GM21447 (cell line): ENCODE results near the gene GRPEL2.
"Not testable (repeated sequence)": the region's sequence is repeated elsewhere in the genome, so short reads cannot be mapped to it uniquely, and the experiment has no call there.

Experiments used
- ATAC-seq: cut with Tn5 transposase; IDR thresholded peaks from one replicate; pipeline ENCODE4 v1.9.1; 2021; ENCODE audit not compliant: unreplicated experiment

Gene GRPEL2

DNA sequence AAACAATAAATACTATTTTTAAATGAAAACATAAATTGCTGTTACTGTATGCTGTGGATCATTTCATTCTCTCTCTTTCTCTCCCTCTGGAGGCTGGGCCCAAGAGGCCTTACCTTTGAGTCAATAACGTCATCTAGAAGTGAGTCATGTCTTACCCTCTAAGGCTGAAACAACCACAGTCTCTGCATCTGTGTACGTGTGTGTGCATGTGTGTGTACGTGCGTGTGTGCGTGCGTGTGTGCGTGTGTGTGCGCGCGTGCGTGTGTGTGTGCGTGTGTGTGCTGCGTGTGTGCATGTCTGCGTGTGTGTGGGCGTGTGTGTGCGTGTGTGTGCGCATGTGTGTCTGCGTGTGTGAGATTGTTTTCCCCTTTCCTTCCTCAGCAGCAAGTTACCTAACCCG lies 47.4 kb downstream of the GRPEL2 start:
- ATAC-seq, result no peak

DNA sequence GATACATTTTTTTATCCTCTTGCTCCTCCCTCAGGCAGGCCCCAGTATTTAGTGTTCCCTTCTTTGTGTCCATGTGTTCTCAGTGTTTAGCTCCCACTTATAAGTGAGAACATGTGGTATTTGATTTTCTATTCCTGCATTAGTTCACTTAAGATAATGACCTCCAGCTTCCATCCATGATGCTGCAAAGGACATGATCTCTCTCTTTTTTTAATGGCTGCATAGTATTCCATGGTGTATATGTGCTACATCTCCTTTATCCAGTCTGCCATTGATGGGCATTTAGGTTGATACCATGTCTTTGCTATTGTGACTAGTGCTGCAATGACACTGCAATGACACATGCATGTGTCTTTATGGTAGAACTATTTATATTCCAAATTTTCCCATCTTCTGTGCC lies 49.7 kb downstream of the GRPEL2 start:
- not testable (repeated sequence) for ATAC-seq

DNA sequence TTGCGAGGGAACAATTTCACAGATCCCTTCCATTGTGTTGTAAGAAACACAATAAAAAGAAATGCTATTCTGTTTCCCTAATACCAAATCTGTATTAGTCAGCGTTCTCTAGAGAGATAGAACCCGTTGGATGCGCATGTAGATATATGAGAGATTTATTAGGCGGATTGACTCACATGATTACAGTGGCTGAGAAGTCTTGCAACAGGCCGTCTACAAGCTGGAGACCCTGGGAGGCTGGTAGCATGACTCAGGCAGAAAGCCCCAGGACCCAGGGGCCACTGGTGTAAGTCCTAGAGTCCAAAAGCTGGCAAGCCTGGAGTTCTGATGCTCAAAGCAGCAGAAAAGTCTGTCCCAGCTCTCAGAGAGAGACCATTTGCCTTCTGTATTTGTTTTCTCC lies 52.2 kb downstream of the GRPEL2 start:
- ATAC-seq, result no peak

DNA sequence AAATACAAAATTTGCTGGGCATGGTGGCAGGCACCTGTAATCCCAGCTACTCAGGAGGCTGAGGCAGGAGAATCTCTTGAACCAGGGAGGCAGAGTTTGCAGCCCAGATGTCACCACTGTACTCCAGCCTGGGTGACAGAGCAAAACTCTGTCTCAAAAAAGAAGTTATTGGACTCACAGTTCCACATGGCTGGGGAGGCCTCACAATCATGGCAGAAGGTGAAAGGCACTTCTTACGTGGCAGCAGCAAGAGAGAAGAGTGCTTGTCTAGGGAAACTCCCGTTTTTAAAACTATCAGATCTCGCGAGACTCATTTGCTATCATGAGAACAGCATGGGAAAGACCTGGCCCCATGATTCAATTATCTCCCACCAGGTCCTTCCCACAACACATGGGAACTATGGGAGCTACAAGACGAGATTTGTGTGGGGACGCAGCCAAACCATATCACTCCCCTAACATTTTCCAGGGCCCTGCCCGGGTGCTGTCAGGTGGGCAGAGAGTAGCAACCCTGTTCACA lies 53.5 kb downstream of the GRPEL2 start:
- ATAC-seq, result not testable (repeated sequence)

DNA sequence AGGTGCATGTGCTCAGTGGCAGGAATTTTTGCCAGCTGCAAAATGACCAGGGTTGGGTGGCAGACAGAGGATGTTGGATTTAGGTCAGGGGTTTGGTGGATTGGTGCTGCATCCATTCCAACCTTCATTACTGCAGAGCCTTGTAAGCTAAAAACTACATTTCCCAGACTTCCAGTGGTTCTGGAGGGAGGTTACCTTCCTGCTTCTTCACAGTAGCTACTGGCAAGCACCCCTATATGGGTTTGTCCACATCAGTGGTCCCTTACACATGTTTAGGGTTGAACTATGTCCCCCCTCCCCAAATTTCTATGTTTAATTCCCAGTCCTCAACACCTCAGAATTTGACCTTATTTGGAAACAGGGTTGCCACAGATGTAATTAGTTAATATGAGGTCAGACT lies 54.5 kb downstream of the GRPEL2 start:
- no peak for ATAC-seq

DNA sequence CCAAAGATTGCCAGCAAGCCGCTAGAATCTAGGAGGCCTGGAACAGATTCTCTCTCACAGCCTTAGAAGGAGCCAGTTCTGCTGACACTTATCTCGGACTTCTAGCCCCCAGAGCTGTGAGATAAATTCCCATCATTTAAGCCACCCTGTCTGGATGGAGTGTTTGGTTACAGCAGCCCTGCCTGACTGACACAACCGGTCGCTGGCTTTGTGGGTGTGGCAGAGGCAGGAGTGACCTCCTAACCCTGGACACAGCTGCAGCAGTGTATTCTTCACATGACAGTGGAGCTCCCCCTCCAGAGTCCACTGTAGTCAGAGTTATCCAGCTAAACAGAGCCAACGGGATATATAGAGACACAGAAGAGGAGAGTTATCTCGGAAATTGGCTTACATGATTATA lies 55.0 kb downstream of the GRPEL2 start:
- ATAC-seq, result no peak

DNA sequence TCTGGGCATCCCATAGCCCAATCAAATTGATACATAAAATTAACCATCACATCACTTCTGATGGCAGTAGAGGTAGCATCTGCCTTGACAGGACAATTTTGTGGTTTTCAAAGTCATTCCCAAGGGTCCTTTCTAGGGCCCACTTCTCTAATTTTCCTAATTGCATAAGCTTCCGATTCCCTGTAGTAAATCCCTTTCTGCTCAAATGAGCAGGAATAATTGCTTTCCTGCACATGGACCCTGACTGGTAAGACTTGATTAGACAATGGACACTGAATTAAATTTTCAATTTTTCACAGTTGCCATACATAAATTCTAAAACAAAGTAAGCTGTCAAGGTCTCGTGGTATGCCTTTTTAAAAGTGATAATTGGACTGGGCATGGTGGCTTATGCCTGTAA lies 55.8 kb downstream of the GRPEL2 start:
- no peak for ATAC-seq

DNA sequence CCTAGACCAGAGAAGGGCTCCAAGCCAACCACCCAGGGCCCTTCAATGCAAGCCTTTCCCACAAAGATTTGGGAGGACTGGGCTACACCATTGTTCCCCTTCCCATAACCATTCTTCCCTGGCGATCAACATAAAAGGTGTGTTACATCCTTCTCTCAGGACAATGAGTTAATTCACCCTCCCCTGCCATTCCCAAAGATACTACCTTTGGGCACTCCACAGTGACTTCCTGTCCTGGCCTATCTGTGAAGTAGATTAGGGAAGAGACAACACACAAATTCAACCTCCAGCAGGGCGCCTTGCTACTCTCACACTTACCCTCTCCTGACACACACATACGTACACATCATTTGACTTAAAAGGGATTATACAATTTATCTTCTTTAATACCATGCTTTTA lies 57.0 kb downstream of the GRPEL2 start:
- ATAC-seq, result no peak
